Endodermal cell (in vitro differentiated cells): ENCODE data around the gene PPAN. TPM values are rescaled to one million over a fixed set of nuclear protein-coding genes. Genes with fewer than 3 reads are reported as not detected.
A peak's percentile ranks its signal among the peaks of the same experiment; 100 is the strongest.

Source experiments
- DNase-seq: peaks from one replicate; pipeline ENCODE4 v3.0.0-alpha.2; 2017
- H3K27ac ChIP-seq: 2 replicates; pipeline ENCODE4 v1.5.1; 2013; ENCODE audit warnings: mild to moderate bottlenecking, low read depth, low read length, moderate library complexity
- H3K27me3 ChIP-seq: 2 replicates; pipeline ENCODE4 v1.6.1; 2013; ENCODE audit warnings: mild to moderate bottlenecking, low read length, moderate library complexity; ENCODE audit not compliant: insufficient read depth, control insufficient read depth, poor library complexity, severe bottlenecking
- H3K36me3 ChIP-seq: 2 replicates; pipeline ENCODE4 v1.7.0; 2013; ENCODE audit warnings: mild to moderate bottlenecking, low read length, moderate library complexity; ENCODE audit not compliant: control insufficient read depth, insufficient read depth
- H3K4me1 ChIP-seq: one replicate; pipeline ENCODE4 v1.7.0; 2013; ENCODE audit warnings: low read length; ENCODE audit not compliant: control insufficient read depth, insufficient read depth
- H3K4me3 ChIP-seq: 2 replicates; pipeline ENCODE4 v1.5.1; 2013; ENCODE audit warnings: mild to moderate bottlenecking, low read length, moderate library complexity
- H3K9ac ChIP-seq: 2 replicates; pipeline ENCODE4 v1.6.1; 2013; ENCODE audit warnings: mild to moderate bottlenecking, low read length, moderate library complexity; ENCODE audit not compliant: poor library complexity, severe bottlenecking; ENCODE audit errors: extremely low read depth
- H3K9me3 ChIP-seq: 2 replicates; pipeline ENCODE4 v1.6.1; 2013; ENCODE audit warnings: mild to moderate bottlenecking, low read length, moderate library complexity; ENCODE audit not compliant: control insufficient read depth
- H3K27ac Mint-ChIP-seq: 2 replicates; pipeline ENCODE4 v1.8.0; 2020; ENCODE audit warnings: mixed read lengths
- H3K27me3 Mint-ChIP-seq: 2 replicates; pipeline ENCODE4 v1.8.0; 2021; ENCODE audit warnings: mild to moderate bottlenecking, mixed read lengths; ENCODE audit not compliant: insufficient read depth
- H3K36me3 Mint-ChIP-seq: 2 replicates; pipeline ENCODE4 v1.8.0; 2020; ENCODE audit warnings: low read depth, mixed read lengths
- H3K4me1 Mint-ChIP-seq: 2 replicates; pipeline ENCODE4 v1.8.0; 2020; ENCODE audit warnings: mixed read lengths
- H3K4me3 Mint-ChIP-seq: 2 replicates; pipeline ENCODE4 v1.8.0; 2020; ENCODE audit warnings: mild to moderate bottlenecking, moderate library complexity, mixed read lengths
- H3K9me3 Mint-ChIP-seq: 2 replicates; pipeline ENCODE4 v1.8.0; 2020; ENCODE audit warnings: mild to moderate bottlenecking, mixed read lengths
- CTCF ChIP-seq: fragments of 200-600 bp; sonication (generic); conservative IDR thresholded peaks from 2 replicates; pipeline ENCODE4 v1.5.0; 2021; ENCODE audit warnings: antibody characterized with exemption, mild to moderate bottlenecking
- WGBS, 2 experiments: methylation state at CpG; one replicate each; pipeline versions ENCODE4 v1.1.5 to v1.1.7; 2013; ENCODE audit warnings: missing lambda C conversion rate in 2 of 2, mixed read lengths in 1 of 2; ENCODE audit not compliant: insufficient coverage in 1 of 2, insufficient read length in 1 of 2; 5-methylcytosine and 5-hydroxymethylcytosine counted together
- total RNA-seq, 2 donors: library from RNA; stranded (reverse); fragmentation: NEBNext Ultra II Directional in 1 of 2; extraction: Animal tissue kit (Norgen Biotek cat#: 25700) in 1 of 2; gene quantifications; 2 replicates in 1 of 2; 3 replicates in 1 of 2; pipeline ENCODE4 v1.2.1, GENCODE V29; 2021

PPAN gene
- total RNA-seq, 2 donors from 2014 or later: 40.3 to 54.0 TPM

GRCh38 chr19:10076535-10076934 lies 29.6 kb upstream of the PPAN start:
- TF ChIP-seq CTCF: no peak
- Histone ChIP-seq H3K4me3 (no peak overlapping the region), H3K27me3 (peaks cover 11% of the 10 kb centered on the region), H3K27ac (no peak overlapping the region), H3K9me3 (no peaks in the 10 kb centered on the region), H3K4me1 (no peaks in the 10 kb centered on the region), H3K36me3 (no peaks in the 10 kb centered on the region), H3K9ac (no peak overlapping the region)
- peaks cover 36% of the 10 kb centered on the region for H3K27me3 Mint-ChIP-seq
- H3K4me3 Mint-ChIP-seq: no peak overlapping the region
- WGBS, 2 experiments: 80 to 88% methylated on average over 6 of the region's 6 CpGs
- no peaks in the 10 kb centered on the region for H3K4me1 Mint-ChIP-seq
- H3K27ac Mint-ChIP-seq: no peak overlapping the region
- no peak for DNase-seq
- no peaks in the 10 kb centered on the region for H3K36me3 Mint-ChIP-seq
- H3K9me3 Mint-ChIP-seq: peaks cover 15% of the 10 kb centered on the region

- peaks cover 10% of the 10 kb centered on the region for H3K9me3 Mint-ChIP-seq
- no peak overlapping the region for H3K4me3 ChIP-seq
- 88 to 92% methylated on average over 5 to 7 of the region's 8 CpGs for WGBS, 2 experiments
- H3K27ac ChIP-seq: no peak overlapping the region
- H3K27ac Mint-ChIP-seq: no peak overlapping the region
- H3K9ac ChIP-seq: no peak overlapping the region
- no peaks in the 10 kb centered on the region for H3K36me3 Mint-ChIP-seq
- H3K36me3 ChIP-seq: no peaks in the 10 kb centered on the region
- H3K4me3 Mint-ChIP-seq: no peak overlapping the region
- H3K4me1 Mint-ChIP-seq: no peaks in the 10 kb centered on the region
- peaks cover 41% of the 10 kb centered on the region for H3K27me3 Mint-ChIP-seq
- no peak for TF ChIP-seq CTCF
- H3K9me3 ChIP-seq: no peaks in the 10 kb centered on the region
- peaks cover 11% of the 10 kb centered on the region for H3K27me3 ChIP-seq
- DNase-seq: no peak
- H3K4me1 ChIP-seq: no peaks in the 10 kb centered on the region
These were observed 27.8 kb upstream of the PPAN start for GRCh38 chr19:10078329-10078728.

GRCh38 chr19:10079031-10079453 lies 27.1 kb upstream of the PPAN start:
- no peak overlapping the region for H3K27ac ChIP-seq
- no peak overlapping the region for H3K9ac ChIP-seq
- DNase-seq: peak; percentile 27
- TF ChIP-seq CTCF: no peak
- Mint-ChIP-seq H3K27me3 (peaks cover 45% of the 10 kb centered on the region), H3K27ac (no peak overlapping the region), H3K4me3 (no peak overlapping the region), H3K4me1 (no peaks in the 10 kb centered on the region), H3K9me3 (peaks cover 6% of the 10 kb centered on the region), H3K36me3 (no peaks in the 10 kb centered on the region)
- H3K36me3 ChIP-seq: no peaks in the 10 kb centered on the region
- no peaks in the 10 kb centered on the region for H3K4me1 ChIP-seq
- H3K4me3 ChIP-seq: no peak overlapping the region
- H3K27me3 ChIP-seq: peaks cover 15% of the 10 kb centered on the region
- 87 to 88% methylated on average over 7 of the region's 7 CpGs for WGBS, 2 experiments
- H3K9me3 ChIP-seq: no peaks in the 10 kb centered on the region
